Gastroesophageal sphincter (tissue), 4 donors: Measurements from ENCODE around the gene PIP5K1B. TPM values are rescaled to one million over a fixed set of nuclear protein-coding genes. Genes with fewer than 3 reads are reported as not detected.

Source experiments
- ATAC-seq: fragments of 150-250 bp; one replicate; pipeline ENCODE4 v1.9.1; 2016; ENCODE audit warnings: mild to moderate bottlenecking, moderate library complexity
- H3K27ac ChIP-seq, 4 donors: fragments of 200-600 bp; sonication (generic) in 3 of 4; 1 replicate in 3 of 4; 2 replicates in 1 of 4; pipeline ENCODE4 v1.5.1; 2016 to 2019
- H3K27me3 ChIP-seq: fragments of 200-600 bp; sonication (generic); one replicate; pipeline ENCODE4 v1.5.1; 2019
- H3K36me3 ChIP-seq, 2 donors: fragments of 200-600 bp; sonication (generic); one replicate each; pipeline ENCODE4 v1.5.1; 2019; ENCODE audit warnings: control low read depth in 1 of 2
- H3K4me1 ChIP-seq, 3 donors: fragments of 200-600 bp; sonication (generic); 1 replicate in 2 of 3; 2 replicates in 1 of 3; pipeline ENCODE4 v1.5.1; 2016 to 2019; ENCODE audit warnings: control low read depth in 2 of 3
- H3K4me3 ChIP-seq, 2 donors: fragments of 200-600 bp; sonication (generic); one replicate each; pipeline ENCODE4 v1.5.1; 2019; ENCODE audit warnings: mild to moderate bottlenecking in 1 of 2, moderate library complexity in 1 of 2
- H3K9me3 ChIP-seq, 3 donors: fragments of 200-600 bp; sonication (generic); one replicate each; pipeline ENCODE4 v1.5.1; 2017 to 2019; ENCODE audit warnings: control low read depth in 2 of 3
- EP300 ChIP-seq: sonication (generic); formaldehyde crosslinking; IDR thresholded peaks from one replicate; pipeline ENCODE4 v1.6.1; 2017; ENCODE audit warnings: antibody characterized with exemption, mild to moderate bottlenecking
- POLR2A ChIP-seq, 2 donors: fragments of 450-650 bp; IDR thresholded peaks; one replicate each; pipeline ENCODE4 v1.6.1; 2017; ENCODE audit warnings: antibody characterized with exemption in 2 of 2, mild to moderate bottlenecking in 2 of 2, moderate library complexity in 1 of 2
- POLR2AphosphoS5 ChIP-seq: sonication (generic); formaldehyde crosslinking; IDR thresholded peaks from one replicate; pipeline ENCODE4 v1.6.1; 2017; ENCODE audit warnings: antibody characterized with exemption
- WGBS, 2 donors: methylation state at CpG; one replicate each; pipeline ENCODE4 v1.1.5; 2018; ENCODE audit warnings: low coverage in 1 of 2; 5-methylcytosine and 5-hydroxymethylcytosine counted together
- total RNA-seq, 4 donors: library from RNA; depleted of rRNA; stranded (reverse); fragments of >200 nt; gene quantifications; one replicate each; pipeline ENCODE4 v1.1.0, GENCODE V29; 2016
- TF ChIP-seq, protein P1 (sequence below), 4 experiments: fragments of 200-600 bp in 2 of 4; fragments of 450-650 bp in 2 of 4; sonication (generic) in 1 of 4; IDR thresholded peaks; one replicate each; pipeline ENCODE4 v1.5.1; 2017 to 2019; ENCODE audit warnings: antibody characterized with exemption in 4 of 4, mild to moderate bottlenecking in 2 of 4, moderate library complexity in 2 of 4

PIP5K1B gene
- total RNA-seq, 4 donors from 2014 or later: 0.67 to 5.1 (median 1.2) TPM

- no peak for ATAC-seq
- H3K9me3 ChIP-seq: no peaks in the 10 kb centered on the region
- no peak overlapping the region for H3K27ac ChIP-seq
- H3K27me3 ChIP-seq: no peaks in the 10 kb centered on the region
- WGBS, 2 donors: 65 to 95% methylated on average over 2 of the region's 2 CpGs
- no peaks in the 10 kb centered on the region for H3K36me3 ChIP-seq
- no peaks in the 10 kb centered on the region for H3K4me1 ChIP-seq
- no peak overlapping the region for H3K4me3 ChIP-seq
- TF ChIP-seq POLR2AphosphoS5 (no peak), EP300 (no peak), POLR2A (IDR thresholded peaks at IDR 0.05) (no peak)
- TF ChIP-seq, protein P1, sequence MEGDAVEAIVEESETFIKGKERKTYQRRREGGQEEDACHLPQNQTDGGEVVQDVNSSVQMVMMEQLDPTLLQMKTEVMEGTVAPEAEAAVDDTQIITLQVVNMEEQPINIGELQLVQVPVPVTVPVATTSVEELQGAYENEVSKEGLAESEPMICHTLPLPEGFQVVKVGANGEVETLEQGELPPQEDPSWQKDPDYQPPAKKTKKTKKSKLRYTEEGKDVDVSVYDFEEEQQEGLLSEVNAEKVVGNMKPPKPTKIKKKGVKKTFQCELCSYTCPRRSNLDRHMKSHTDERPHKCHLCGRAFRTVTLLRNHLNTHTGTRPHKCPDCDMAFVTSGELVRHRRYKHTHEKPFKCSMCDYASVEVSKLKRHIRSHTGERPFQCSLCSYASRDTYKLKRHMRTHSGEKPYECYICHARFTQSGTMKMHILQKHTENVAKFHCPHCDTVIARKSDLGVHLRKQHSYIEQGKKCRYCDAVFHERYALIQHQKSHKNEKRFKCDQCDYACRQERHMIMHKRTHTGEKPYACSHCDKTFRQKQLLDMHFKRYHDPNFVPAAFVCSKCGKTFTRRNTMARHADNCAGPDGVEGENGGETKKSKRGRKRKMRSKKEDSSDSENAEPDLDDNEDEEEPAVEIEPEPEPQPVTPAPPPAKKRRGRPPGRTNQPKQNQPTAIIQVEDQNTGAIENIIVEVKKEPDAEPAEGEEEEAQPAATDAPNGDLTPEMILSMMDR (IDR thresholded peaks at IDR 0.05): no peak
Observed at GRCh38 chr9:68914751-68915150, 209.7 kb downstream of the PIP5K1B start.

GRCh38 chr9:68919661-68920060, 214.6 kb downstream of the PIP5K1B start:
- ATAC-seq: no peak
- H3K4me1 ChIP-seq: no peaks in the 10 kb centered on the region
- WGBS, 2 donors: 29 to 54% methylated on average over 1 to 2 of the region's 2 CpGs
- H3K36me3 ChIP-seq: no peaks in the 10 kb centered on the region
- H3K27me3 ChIP-seq: no peaks in the 10 kb centered on the region
- TF ChIP-seq EP300 (no peak), POLR2A (IDR thresholded peaks at IDR 0.05) (no peak), POLR2AphosphoS5 (no peak)
- TF ChIP-seq, protein P1 (IDR thresholded peaks at IDR 0.05): no peak
- H3K4me3 ChIP-seq: no peak overlapping the region
- no peaks in the 10 kb centered on the region for H3K9me3 ChIP-seq
- H3K27ac ChIP-seq: no peak overlapping the region

- no peaks in the 10 kb centered on the region for H3K36me3 ChIP-seq
- H3K27me3 ChIP-seq: no peaks in the 10 kb centered on the region
- H3K27ac ChIP-seq: no peak overlapping the region
- H3K4me1 ChIP-seq: no peaks in the 10 kb centered on the region
- WGBS, 2 donors: 88 to 89% methylated on average over 1 of the region's 1 CpG
- no peak for ATAC-seq
- H3K4me3 ChIP-seq: no peak overlapping the region
- no peaks in the 10 kb centered on the region for H3K9me3 ChIP-seq
- TF ChIP-seq POLR2AphosphoS5: no peak
- TF ChIP-seq, protein P1 (IDR thresholded peaks at IDR 0.05): no peak
- no peak for TF ChIP-seq EP300
- no peak for TF ChIP-seq POLR2A (IDR thresholded peaks at IDR 0.05)
Observed at GRCh38 chr9:68920921-68921320, 215.9 kb downstream of the PIP5K1B start.

GRCh38 chr9:68923480-68923879, 218.4 kb downstream of the PIP5K1B start:
- TF ChIP-seq EP300 (no peak), POLR2A (IDR thresholded peaks at IDR 0.05) (no peak), POLR2AphosphoS5 (no peak)
- TF ChIP-seq, protein P1 (IDR thresholded peaks at IDR 0.05): no peak
- no peaks in the 10 kb centered on the region for H3K36me3 ChIP-seq
- no peak overlapping the region for H3K4me3 ChIP-seq
- no peaks in the 10 kb centered on the region for H3K4me1 ChIP-seq
- ATAC-seq: no peak
- no peaks in the 10 kb centered on the region for H3K27me3 ChIP-seq
- no peak overlapping the region for H3K27ac ChIP-seq
- H3K9me3 ChIP-seq: no peaks in the 10 kb centered on the region

DNA sequence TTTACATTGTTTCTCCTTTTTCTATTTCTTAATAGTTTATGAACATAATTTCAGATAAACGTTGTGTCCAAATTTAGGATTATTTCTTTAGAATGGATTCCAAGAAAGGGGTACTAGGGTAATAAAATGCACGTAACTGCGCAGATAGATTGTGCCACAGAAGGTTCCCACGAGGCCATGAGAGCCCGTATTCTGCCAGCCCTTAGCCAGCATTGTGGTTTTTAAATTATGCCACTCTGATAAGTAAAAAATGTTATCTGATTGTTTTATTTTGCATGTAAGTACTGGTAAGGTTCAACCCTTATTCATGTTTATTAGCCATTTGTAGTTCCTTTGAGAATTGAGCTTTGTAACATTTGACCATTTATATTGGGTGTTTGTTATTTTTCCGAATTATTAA, 220.1 kb downstream of the PIP5K1B start:
- H3K27ac ChIP-seq: no peak overlapping the region
- no peak overlapping the region for H3K4me3 ChIP-seq
- ATAC-seq: no peak
- no peaks in the 10 kb centered on the region for H3K36me3 ChIP-seq
- no peaks in the 10 kb centered on the region for H3K4me1 ChIP-seq
- no peaks in the 10 kb centered on the region for H3K9me3 ChIP-seq
- 53 to 59% methylated on average over 3 to 6 of the region's 6 CpGs for WGBS, 2 donors
- TF ChIP-seq, protein P1 (IDR thresholded peaks at IDR 0.05): no peak
- TF ChIP-seq EP300: no peak
- TF ChIP-seq POLR2A (IDR thresholded peaks at IDR 0.05): no peak
- no peak for TF ChIP-seq POLR2AphosphoS5
- H3K27me3 ChIP-seq: no peaks in the 10 kb centered on the region
